GM12878 (cell line): ENCODE data around the gene TEX261. TPM values are rescaled to one million over a fixed set of nuclear protein-coding genes. Genes with fewer than 3 reads are reported as not detected.

Experiments
- ATAC-seq: fragments of 200-7000 bp; cut with Tn5 transposase; 3 replicates; pipeline ENCODE4 v1.9.1; 2020; ENCODE audit warnings: mild to moderate bottlenecking, moderate library complexity
- BruUV-seq: library from RNA; stranded (reverse); fragments of 400-500 nt; replicated peaks from 2 replicates; lab custom pipeline; 2021; lab: Mats Ljungman, UMichigan
- CTCF ChIA-PET: fragments of 300-600 bp; sonication (Branson Sonifier 250); formaldehyde crosslinking; extraction: SDS; loops from one replicate; lab custom pipeline; 2021; ENCODE audit warnings: inconsistent platforms; lab: Yijun Ruan, JAX
- POLR2A ChIA-PET: fragments of 350-600 bp; formaldehyde crosslinking; extraction: SDS; loops from one replicate; lab custom pipeline; 2021; ENCODE audit warnings: inconsistent platforms; lab: Charles Lee
- RAD21 ChIA-PET: fragments of 300-600 bp; sonication (Branson Sonifier 250); formaldehyde crosslinking; loops from one replicate; lab custom pipeline; 2023; ENCODE audit warnings: antibody characterized with exemption; ENCODE audit not compliant: unreplicated experiment; lab: Charles Lee
- SMC1A ChIA-PET: fragments of 300-600 bp; sonication (Branson Sonifier 250); formaldehyde crosslinking; loops from one replicate; lab custom pipeline; 2023; ENCODE audit not compliant: unreplicated experiment, uncharacterized antibody; lab: Charles Lee
- DNase-seq: peaks from one replicate; pipeline ENCODE4 v3.0.0-alpha.2; 2011; ENCODE audit warnings: low read depth, low spot score
- FAIRE-seq: peaks from 3 replicates; lab custom pipeline; 2011; peaks lifted over from hg19 to GRCh38; lab: Jason Lieb, UNC
- H2AFZ ChIP-seq: 2 replicates; pipeline ENCODE4 v1.6.0; 2011; ENCODE audit warnings: low read depth, low read length, control low read depth; ENCODE audit not compliant: control insufficient read depth
- H3K27ac ChIP-seq: 2 replicates; pipeline ENCODE4 v1.5.1; 2011; ENCODE audit warnings: control low read depth; ENCODE audit not compliant: control insufficient read depth, insufficient read depth
- H3K27me3 ChIP-seq, 2 experiments: replicated peaks in 1 of 2; 2 replicates each; pipeline versions ENCODE4 v1.6.0 to v1.6.1; 2011; ENCODE audit warnings: low read length in 1 of 2; ENCODE audit not compliant: control insufficient read depth in 2 of 2, insufficient read depth in 2 of 2
- H3K36me3 ChIP-seq, 2 experiments: 2 replicates each; pipeline ENCODE4 v1.5.1; 2011; ENCODE audit warnings: low read length in 1 of 2; ENCODE audit not compliant: control insufficient read depth in 2 of 2, insufficient read depth in 2 of 2
- H3K4me1 ChIP-seq: 2 replicates; pipeline ENCODE4 v1.6.1; 2011; ENCODE audit warnings: mild to moderate bottlenecking, low read length, moderate library complexity, mixed read lengths; ENCODE audit not compliant: control insufficient read depth, insufficient read depth
- H3K4me2 ChIP-seq: 2 replicates; pipeline ENCODE4 v1.6.0; 2011; ENCODE audit warnings: control low read depth; ENCODE audit not compliant: control insufficient read depth, insufficient read depth
- H3K4me3 ChIP-seq: fragments of 200-600 bp; sonication (generic); 2 replicates; pipeline ENCODE4 v1.5.1; 2016
- H3K79me2 ChIP-seq: 2 replicates; pipeline ENCODE4 v1.6.0; 2011; ENCODE audit warnings: low read length; ENCODE audit not compliant: control insufficient read depth, insufficient read depth
- H3K9ac ChIP-seq: 2 replicates; pipeline ENCODE4 v1.8.0; 2011; ENCODE audit warnings: low read length, control low read depth, mixed read lengths; ENCODE audit not compliant: control insufficient read depth, insufficient read depth
- H3K9me3 ChIP-seq: replicated peaks from 3 replicates; pipeline ENCODE4 v1.5.1; 2011; ENCODE audit warnings: mild to moderate bottlenecking, low read length; ENCODE audit not compliant: control insufficient read depth, insufficient read depth
- H4K20me1 ChIP-seq: 2 replicates; pipeline ENCODE4 v1.6.0; 2011; ENCODE audit not compliant: control insufficient read depth, insufficient read depth
- BRCA1 ChIP-seq: IDR thresholded peaks from 2 replicates; pipeline ENCODE4 v1.6.1; 2011; ENCODE audit warnings: low read depth, low read length, improper control_type of control experiment
- CBFB ChIP-seq: IDR thresholded peaks from 2 replicates; pipeline ENCODE4 v1.6.1; 2016; ENCODE audit warnings: antibody characterized with exemption, low read depth
- CREM ChIP-seq: IDR thresholded peaks from 2 replicates; pipeline ENCODE4 v1.6.1; 2014; ENCODE audit warnings: antibody characterized with exemption, low read depth
- E2F4 ChIP-seq: IDR thresholded peaks from 2 replicates; pipeline ENCODE4 v1.6.1; 2012; ENCODE audit warnings: low read depth, low read length, improper control_type of control experiment
- EP300 ChIP-seq, 2 experiments: fragments of 150-350 bp in 1 of 2; IDR thresholded peaks; 2 replicates each; pipeline ENCODE4 v1.6.1; 2011 to 2012; ENCODE audit warnings: low read depth in 2 of 2, low read length in 2 of 2, borderline replicate concordance in 1 of 2, improper control_type of control experiment in 1 of 2, inconsistent platforms in 1 of 2; ENCODE audit not compliant: control insufficient read depth in 1 of 2
- ETV6 ChIP-seq, 2 experiments: fragments of 450-650 bp in 1 of 2; IDR thresholded peaks in 1 of 2; conservative IDR thresholded peaks in 1 of 2; 2 replicates each; pipeline ENCODE4 v1.6.1; 2014; ENCODE audit warnings: antibody characterized with exemption in 1 of 2, borderline replicate concordance in 1 of 2, low read depth in 1 of 2, mild to moderate bottlenecking in 1 of 2, moderate library complexity in 1 of 2
- EZH2 ChIP-seq: IDR thresholded peaks from 2 replicates; pipeline ENCODE4 v1.6.1; 2012; ENCODE audit warnings: low read depth, mild to moderate bottlenecking, control low read depth, inconsistent platforms, low read length, borderline replicate concordance; ENCODE audit not compliant: control insufficient read depth
- FOS ChIP-seq: IDR thresholded peaks from 3 replicates; pipeline ENCODE4 v1.6.1; 2011; ENCODE audit warnings: borderline replicate concordance; ENCODE audit not compliant: insufficient read length; ENCODE audit errors: extremely low read depth
- HDAC6 ChIP-seq: fragments of 200-600 bp; sonication (generic); IDR thresholded peaks from one replicate; pipeline ENCODE4 v1.8.0; 2017; ENCODE audit warnings: antibody characterized with exemption; ENCODE audit not compliant: unreplicated experiment
- NBN ChIP-seq: fragments of 450-650 bp; IDR thresholded peaks from 2 replicates; pipeline ENCODE4 v1.6.1; 2016
- PKNOX1 ChIP-seq: fragments of 450-650 bp; IDR thresholded peaks from 2 replicates; pipeline ENCODE4 v1.6.1; 2016; ENCODE audit warnings: mild to moderate bottlenecking
- RELB ChIP-seq: fragments of 450-650 bp; IDR thresholded peaks from 2 replicates; pipeline ENCODE4 v1.6.1; 2017; ENCODE audit warnings: low read depth, mild to moderate bottlenecking, moderate library complexity
- RFX5 ChIP-seq: IDR thresholded peaks from 2 replicates; pipeline ENCODE4 v1.6.1; 2011; ENCODE audit warnings: low read depth, low read length, improper control_type of control experiment
- STAT1 ChIP-seq: fragments of 450-650 bp; conservative IDR thresholded peaks from 2 replicates; pipeline ENCODE4 v1.6.1; 2014; ENCODE audit warnings: antibody characterized with exemption, mild to moderate bottlenecking
- STAT3 ChIP-seq: IDR thresholded peaks from 2 replicates; pipeline ENCODE4 v1.6.1; 2011; ENCODE audit warnings: low read depth, low read length, improper control_type of control experiment
- TCF12 ChIP-seq: IDR thresholded peaks from 2 replicates; pipeline ENCODE4 v1.6.1; 2011; ENCODE audit warnings: low read depth, mild to moderate bottlenecking, low read length
- ZBED1 ChIP-seq: IDR thresholded peaks from 2 replicates; pipeline ENCODE4 v1.6.1; 2016; ENCODE audit warnings: borderline replicate concordance
- WGBS: methylation state at CpG from one replicate; pipeline ENCODE4 v1.1.6; 2016; ENCODE audit warnings: low lambda C conversion rate; ENCODE audit not compliant: insufficient replicate concordance, insufficient coverage; ENCODE audit errors: missing lambda C conversion rate; 5-methylcytosine and 5-hydroxymethylcytosine counted together
- in situ Hi-C: fragments of 300-500 bp; cut with MboI; formaldehyde crosslinking; loops from 9 replicates; pipeline ENCODE4 v1.14.3; 2018; ENCODE audit warnings: mixed read lengths
- intact Hi-C: fragments of 100-400 bp; cut with micrococcal nuclease; formaldehyde crosslinking; loops from one replicate; pipeline ENCODE4 v1.14.2; 2022; ENCODE audit not compliant: unreplicated experiment
- polyA plus RNA-seq, 11 experiments: library from polyadenylated mRNA; depleted of rRNA in 4 of 11; unstranded in 6 of 11; stranded (reverse) in 5 of 11; fragments of >200 nt; fragmentation: Nextera tagmentation in 4 of 11; fragmentation: Illumina TruSeq in 1 of 11; extraction: Ambion mirVana in 4 of 11; extraction: Trizol in 1 of 11; gene quantifications; 1 replicate in 1 of 11; 2 replicates in 10 of 11; pipeline versions ENCODE4 v1.2.1 to v1.2.3, GENCODE V29; 2011 to 2016; ENCODE audit warnings: inconsistent platforms in 2 of 11, missing spikeins in 2 of 11, low read depth in 1 of 11
- total RNA-seq, 4 experiments: library from RNA; depleted of rRNA in 3 of 4; stranded (reverse); fragments of >200 nt in 3 of 4; fragmentation: Illumina TruSeq in 1 of 4; extraction: Trizol in 1 of 4; gene quantifications; 2 replicates each; pipeline versions ENCODE4 v1.2.1 to v1.2.3, GENCODE V29; 2013 to 2021
- TF ChIP-seq, protein P1 (sequence below): IDR thresholded peaks from 2 replicates; pipeline ENCODE4 v1.6.1; 2012; ENCODE audit warnings: low read length, inconsistent platforms

The TEX261 gene
- total and polyA plus RNA-seq, 10 of the 15 experiments (the other 5 are each of a cell fraction or from before 2014, with no cell fraction given), result 5.5 to 75.6 (median 40.3) TPM

DNA sequence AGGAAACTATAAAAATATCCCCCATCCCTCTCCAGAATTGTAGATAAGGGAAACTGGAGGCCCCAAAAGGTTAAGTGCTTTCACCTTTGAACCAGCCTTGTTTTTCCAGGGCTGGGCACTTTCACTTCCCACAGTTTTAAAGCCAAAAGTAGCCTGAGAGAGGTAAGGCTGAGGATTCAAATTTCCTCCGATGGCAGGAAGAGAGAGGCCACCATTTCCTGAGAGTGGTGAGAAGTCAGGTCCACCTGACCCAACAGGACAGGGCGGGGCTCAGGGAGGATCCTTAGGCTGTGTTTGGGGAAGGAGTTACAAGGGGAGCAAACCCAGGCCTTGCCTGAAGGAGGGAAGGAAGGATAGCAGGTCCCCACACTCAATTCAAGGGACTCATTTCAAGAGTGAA is 4.7 kb upstream of the TEX261 start:
- no peak overlapping the region for H3K4me2 ChIP-seq
- TF ChIP-seq BRCA1 (no peak), CBFB (no peak), RELB (no peak), STAT3 (no peak), EZH2 (no peak), HDAC6 (no peak), E2F4 (no peak), RFX5 (no peak), ZBED1 (no peak), ETV6 (conservative IDR thresholded peaks at IDR 0.05 in 1 of 2, IDR thresholded peaks at IDR 0.05 in 1 of 2; ENCODE audit: borderline replicate concordance in 1 of 2, low read depth in 1 of 2) (no peak), TCF12 (no peak), CREM (no peak), PKNOX1 (no peak), FOS (no peak), EP300 (IDR thresholded peaks at IDR 0.05; ENCODE audit: borderline replicate concordance in 1 of 2, control insufficient read depth in 1 of 2, low read depth in 2 of 2, low read length in 2 of 2) (no peak), NBN (no peak), STAT1 (no peak)
- TF ChIP-seq, protein P1, sequence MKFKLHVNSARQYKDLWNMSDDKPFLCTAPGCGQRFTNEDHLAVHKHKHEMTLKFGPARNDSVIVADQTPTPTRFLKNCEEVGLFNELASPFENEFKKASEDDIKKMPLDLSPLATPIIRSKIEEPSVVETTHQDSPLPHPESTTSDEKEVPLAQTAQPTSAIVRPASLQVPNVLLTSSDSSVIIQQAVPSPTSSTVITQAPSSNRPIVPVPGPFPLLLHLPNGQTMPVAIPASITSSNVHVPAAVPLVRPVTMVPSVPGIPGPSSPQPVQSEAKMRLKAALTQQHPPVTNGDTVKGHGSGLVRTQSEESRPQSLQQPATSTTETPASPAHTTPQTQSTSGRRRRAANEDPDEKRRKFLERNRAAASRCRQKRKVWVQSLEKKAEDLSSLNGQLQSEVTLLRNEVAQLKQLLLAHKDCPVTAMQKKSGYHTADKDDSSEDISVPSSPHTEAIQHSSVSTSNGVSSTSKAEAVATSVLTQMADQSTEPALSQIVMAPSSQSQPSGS, result no peak
- peaks cover 6% of the 10 kb centered on the region for H3K79me2 ChIP-seq
- no peak for DNase-seq
- H2AFZ ChIP-seq, result no peak overlapping the region
- intact Hi-C loops, result loop anchor here (5.0 kb wide), 1 partner anchor 68 kb away; the partner anchor contains the start of gene NAGK
- H4K20me1 ChIP-seq, result no peaks in the 10 kb centered on the region
- peaks cover 9% of the 10 kb centered on the region for H3K4me1 ChIP-seq
- no peak overlapping the region for H3K4me3 ChIP-seq
- H3K27me3 ChIP-seq, result no peaks in the 10 kb centered on the region
- no peaks in the 10 kb centered on the region for H3K9me3 ChIP-seq
- no peak for FAIRE-seq
- ATAC-seq, result no peak
- no peak overlapping the region for H3K9ac ChIP-seq
- POLR2A ChIA-PET, result no interaction called here
- H3K27ac ChIP-seq, result no peak overlapping the region
- BruUV-seq, result no TSS peak
- RAD21 ChIA-PET, result no interaction called here
- H3K36me3 ChIP-seq, result no peaks in the 10 kb centered on the region
- WGBS, result 56% methylated on average over 2 of the region's 2 CpGs
- CTCF ChIA-PET, result interaction anchor here (1.0 to 3.3 kb wide), 4 partner anchors 13 to 35 kb away, joined by 3 to 18 read pairs (median 4); no protein-coding TSS in a partner anchor
- in situ Hi-C loops, result no loop called here
- SMC1A ChIA-PET, result interaction anchor here (3.0 kb wide), 1 partner anchor 16 kb away, joined by 11 read pairs; no protein-coding TSS in a partner anchor
